ENCODE measurements around the gene RNFT2. TPM values are rescaled to one million over a fixed set of nuclear protein-coding genes. Genes with fewer than 3 reads are reported as not detected.

Gene RNFT2
- total RNA-seq, 1 experiment from 2014 or later = 27.7 TPM

DNA sequence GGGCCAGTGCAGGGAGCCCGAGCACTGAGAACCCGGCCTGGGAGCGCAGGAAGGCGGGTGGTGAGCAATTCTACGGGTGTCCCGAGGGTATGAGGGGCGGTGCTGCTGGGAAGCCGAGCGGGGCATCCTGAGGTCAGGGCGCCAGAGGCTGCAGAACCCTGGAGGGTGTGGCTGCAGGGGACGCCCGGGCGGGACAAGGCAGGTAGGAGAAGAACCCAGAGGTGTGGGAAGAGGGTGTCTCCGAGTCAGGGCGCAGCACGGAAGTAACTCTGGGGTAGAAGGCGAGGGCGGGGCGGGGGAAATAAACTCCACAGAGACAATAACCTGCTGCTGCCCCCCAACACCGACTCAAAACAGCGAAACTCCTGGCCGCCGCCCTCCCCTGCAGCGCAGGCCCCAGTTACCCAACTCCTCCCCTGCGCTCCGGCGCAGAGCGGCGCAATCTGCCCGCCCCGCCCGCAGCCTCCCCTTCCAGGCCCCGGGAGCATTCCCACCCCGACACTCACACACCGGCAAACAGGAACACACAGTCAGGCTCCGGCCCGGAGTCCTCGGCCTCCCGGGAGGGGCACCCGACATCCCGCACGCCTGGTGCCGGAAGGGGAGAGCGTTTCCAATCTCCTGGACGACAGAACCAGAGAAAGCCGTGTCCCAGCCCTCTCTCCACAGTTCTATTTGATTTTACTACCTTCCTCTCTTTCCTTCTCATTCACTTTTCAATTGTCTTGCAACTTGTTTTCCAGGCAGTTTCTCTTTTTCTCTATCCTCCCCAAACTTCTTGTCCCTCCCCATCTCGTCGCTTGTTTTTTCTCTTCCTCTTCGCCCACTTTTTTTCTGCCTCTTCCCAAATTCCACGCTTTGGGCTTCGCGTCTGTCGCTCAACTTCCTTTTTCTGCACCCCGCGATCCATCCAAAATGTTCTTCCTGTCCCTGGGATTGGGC lies 140.7 kb downstream of the RNFT2 start:
- ATAC-seq (peak; percentile 20), DNase-seq (ENCODE audit: low spot score) (peak; percentile 49)
- Mint-ChIP-seq H3K4me1 (peaks cover 37% of the 10 kb centered on the region), H3K27ac (no peak overlapping the region), H3K36me3 (peaks cover 5% of the 10 kb centered on the region; the same call in 1 of the 2 replicates), H3K9me3 (peaks cover 6% of the 10 kb centered on the region), H3K27me3 (ENCODE audit: low read depth) (peaks cover 84% of the 10 kb centered on the region), H3K4me3 (peak overlapping the region; percentile 94)
- ChIA-PET POLR2A (no interaction called here), CTCF (interaction anchor here (4.5 kb wide), 1 partner anchor 16 kb away, joined by 43 read pairs; no protein-coding TSS in a partner anchor)
- TF ChIP-seq IRF2 (CRISPR knock-in tag; IDR thresholded peaks at IDR 0.05; ENCODE audit: borderline replicate concordance, low read depth) = no peak
- TF ChIP-seq ZNF416 (CRISPR knock-in tag; IDR thresholded peaks at IDR 0.05) = no peak
- no peak for TF ChIP-seq CBFB (CRISPR knock-in tag; IDR thresholded peaks at IDR 0.05; ENCODE audit: low read depth)
- 0 out of 2 replicates have a peak, but pooled peaks have one; percentile 33 for TF ChIP-seq TP53 (CRISPR knock-in tag; IDR thresholded peaks at IDR 0.05)

DNA sequence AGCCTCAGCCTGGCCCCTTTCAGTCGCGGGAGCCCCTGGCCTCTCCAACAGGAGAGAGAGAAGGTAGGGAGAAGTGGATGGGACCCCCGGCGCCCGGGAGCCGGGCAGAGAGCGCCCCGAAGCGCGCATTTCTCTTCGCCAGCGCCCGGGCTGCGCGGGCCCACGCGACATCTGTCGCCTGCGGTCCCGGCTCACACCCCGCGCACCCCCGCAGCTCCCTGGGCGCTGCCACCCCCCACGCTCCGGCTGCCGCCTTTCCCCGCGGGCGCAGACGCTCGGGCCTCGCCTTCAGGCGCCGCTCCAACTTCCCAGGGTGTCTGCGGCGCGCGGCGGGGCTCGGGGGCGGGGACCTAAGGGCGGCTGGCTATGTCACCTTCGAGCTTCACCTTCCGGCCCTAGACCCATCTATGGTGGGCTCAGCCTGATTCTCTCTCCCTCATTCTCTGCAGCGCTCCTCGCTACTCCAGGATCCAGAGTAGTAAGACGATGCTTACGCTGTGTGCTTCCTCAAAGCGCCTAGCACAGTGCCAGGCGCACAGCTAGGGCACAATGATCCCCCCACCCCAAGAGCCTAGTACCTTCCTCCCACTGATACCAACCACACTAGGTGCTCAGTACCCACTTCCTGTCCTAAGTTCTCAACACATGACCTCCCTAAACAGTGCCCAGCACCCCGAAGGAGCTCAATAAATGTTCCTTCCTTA lies 141.5 kb downstream of the RNFT2 start:
- Mint-ChIP-seq H3K27me3 (ENCODE audit: low read depth) (peaks cover 90% of the 10 kb centered on the region), H3K4me3 (peak overlapping the region; percentile 94), H3K4me1 (peaks cover 37% of the 10 kb centered on the region), H3K27ac (no peak overlapping the region), H3K9me3 (peaks cover 2% of the 10 kb centered on the region), H3K36me3 (peaks cover 2% of the 10 kb centered on the region; the same call in 1 of the 2 replicates)
- no peak for TF ChIP-seq TP53 (CRISPR knock-in tag; IDR thresholded peaks at IDR 0.05)
- no peak for TF ChIP-seq EMX1 (CRISPR knock-in tag; IDR thresholded peaks at IDR 0.05)
- DNase-seq (ENCODE audit: low spot score) (no peak), ATAC-seq (no peak)
- ChIA-PET CTCF (interaction anchor here (1.4 to 4.5 kb wide), 3 partner anchors 16 to 176 kb away, joined by 3 to 46 read pairs (median 43); no protein-coding TSS in a partner anchor), POLR2A (no interaction called here)

DNA sequence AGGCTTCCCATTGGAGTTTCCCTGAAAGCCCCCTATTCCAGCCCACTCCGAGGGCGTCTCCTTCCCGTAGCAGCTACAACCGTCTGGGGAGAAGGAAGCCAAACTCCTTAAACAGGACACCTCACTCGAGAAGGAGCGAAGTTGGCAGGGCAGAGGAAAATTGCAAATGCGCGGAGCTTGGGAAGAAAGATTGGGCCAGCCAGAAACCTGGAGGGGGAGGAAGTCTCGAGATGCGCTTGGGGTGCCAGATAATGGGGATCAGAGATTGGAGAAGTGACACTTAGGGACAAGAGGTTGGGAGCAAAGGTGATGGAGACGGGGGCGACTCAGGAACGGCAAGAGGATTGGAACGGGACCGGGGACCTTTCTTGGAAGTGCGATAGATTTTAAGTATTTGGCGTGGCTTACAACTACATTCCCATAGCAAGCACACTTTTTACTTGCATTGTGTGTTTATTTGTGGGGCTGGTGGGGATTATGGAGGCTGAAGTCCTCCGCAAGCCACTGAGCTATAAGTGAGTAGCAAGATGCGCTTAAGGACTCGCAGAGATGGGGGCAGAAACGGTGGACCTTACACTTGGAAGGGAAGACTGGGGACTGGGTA lies 142.2 kb downstream of the RNFT2 start:
- Mint-ChIP-seq H3K9me3 (no peaks in the 10 kb centered on the region), H3K4me1 (peaks cover 37% of the 10 kb centered on the region), H3K27ac (peak overlapping the region; percentile 57; the same call in 1 of the 2 replicates), H3K4me3 (peak overlapping the region; percentile 94), H3K36me3 (no peaks in the 10 kb centered on the region), H3K27me3 (ENCODE audit: low read depth) (peaks cover 93% of the 10 kb centered on the region)
- ChIA-PET CTCF (interaction anchor here (1.4 to 4.5 kb wide), 3 partner anchors 17 to 177 kb away, joined by 3 to 46 read pairs (median 43); no protein-coding TSS in a partner anchor), POLR2A (no interaction called here)
- TF ChIP-seq, protein P1, sequence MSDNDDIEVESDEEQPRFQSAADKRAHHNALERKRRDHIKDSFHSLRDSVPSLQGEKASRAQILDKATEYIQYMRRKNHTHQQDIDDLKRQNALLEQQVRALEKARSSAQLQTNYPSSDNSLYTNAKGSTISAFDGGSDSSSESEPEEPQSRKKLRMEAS (CRISPR knock-in tag; IDR thresholded peaks at IDR 0.05) = 0 out of 2 replicates have a peak, but pooled peaks have one; percentile 0
- TF ChIP-seq FOXJ3 (CRISPR knock-in tag; IDR thresholded peaks at IDR 0.05; ENCODE audit: borderline replicate concordance) = no peak
- DNase-seq (ENCODE audit: low spot score) = no peak
- no peak for ATAC-seq

DNA sequence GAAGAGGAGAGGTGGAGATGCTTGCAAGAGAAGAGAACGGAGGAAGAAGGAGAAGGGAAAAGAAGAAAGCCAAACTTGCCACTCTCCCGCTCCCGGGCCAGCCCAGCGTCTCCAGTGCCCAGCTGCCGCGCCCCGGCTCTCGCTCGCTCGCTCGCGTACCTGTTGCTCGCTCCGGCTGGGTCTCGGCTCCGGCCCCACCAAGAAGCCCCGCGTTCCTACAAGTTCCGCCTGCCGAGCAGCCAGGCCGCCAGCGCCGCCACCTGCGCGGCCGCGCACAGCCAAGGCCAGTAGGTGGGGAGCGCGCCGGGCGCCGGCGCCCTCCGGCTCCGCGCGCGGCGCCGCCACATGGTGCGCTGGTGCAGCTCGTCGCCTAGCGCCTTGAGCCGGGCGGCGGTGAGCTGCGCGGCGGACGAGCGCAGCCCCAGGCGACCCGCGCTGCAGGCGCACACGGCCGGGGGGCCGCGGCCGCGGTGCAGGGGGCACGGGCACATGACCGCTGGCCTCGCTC lies 142.8 kb downstream of the RNFT2 start:
- H3K27ac Mint-ChIP-seq = peak overlapping the region; percentile 57; the same call in 1 of the 2 replicates
- DNase-seq (ENCODE audit: low spot score) (peak; percentile 71), ATAC-seq (peak; percentile 41)
- H3K4me3 Mint-ChIP-seq = peak overlapping the region; percentile 94
- POLR2A ChIA-PET = no interaction called here
- no peaks in the 10 kb centered on the region for H3K36me3 Mint-ChIP-seq
- peaks cover 37% of the 10 kb centered on the region for H3K4me1 Mint-ChIP-seq
- peaks cover 87% of the 10 kb centered on the region for H3K27me3 Mint-ChIP-seq (ENCODE audit: low read depth)
- H3K9me3 Mint-ChIP-seq = no peaks in the 10 kb centered on the region
- CTCF ChIA-PET = interaction anchor here (0.8 to 4.5 kb wide), 5 partner anchors 18 to 238 kb away, joined by 3 to 46 read pairs (median 4); no protein-coding TSS in a partner anchor
- TF ChIP-seq, protein P2, sequence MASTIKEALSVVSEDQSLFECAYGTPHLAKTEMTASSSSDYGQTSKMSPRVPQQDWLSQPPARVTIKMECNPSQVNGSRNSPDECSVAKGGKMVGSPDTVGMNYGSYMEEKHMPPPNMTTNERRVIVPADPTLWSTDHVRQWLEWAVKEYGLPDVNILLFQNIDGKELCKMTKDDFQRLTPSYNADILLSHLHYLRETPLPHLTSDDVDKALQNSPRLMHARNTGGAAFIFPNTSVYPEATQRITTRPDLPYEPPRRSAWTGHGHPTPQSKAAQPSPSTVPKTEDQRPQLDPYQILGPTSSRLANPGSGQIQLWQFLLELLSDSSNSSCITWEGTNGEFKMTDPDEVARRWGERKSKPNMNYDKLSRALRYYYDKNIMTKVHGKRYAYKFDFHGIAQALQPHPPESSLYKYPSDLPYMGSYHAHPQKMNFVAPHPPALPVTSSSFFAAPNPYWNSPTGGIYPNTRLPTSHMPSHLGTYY (CRISPR knock-in tag; IDR thresholded peaks at IDR 0.05) = no peak
- TF ChIP-seq, protein P3, sequence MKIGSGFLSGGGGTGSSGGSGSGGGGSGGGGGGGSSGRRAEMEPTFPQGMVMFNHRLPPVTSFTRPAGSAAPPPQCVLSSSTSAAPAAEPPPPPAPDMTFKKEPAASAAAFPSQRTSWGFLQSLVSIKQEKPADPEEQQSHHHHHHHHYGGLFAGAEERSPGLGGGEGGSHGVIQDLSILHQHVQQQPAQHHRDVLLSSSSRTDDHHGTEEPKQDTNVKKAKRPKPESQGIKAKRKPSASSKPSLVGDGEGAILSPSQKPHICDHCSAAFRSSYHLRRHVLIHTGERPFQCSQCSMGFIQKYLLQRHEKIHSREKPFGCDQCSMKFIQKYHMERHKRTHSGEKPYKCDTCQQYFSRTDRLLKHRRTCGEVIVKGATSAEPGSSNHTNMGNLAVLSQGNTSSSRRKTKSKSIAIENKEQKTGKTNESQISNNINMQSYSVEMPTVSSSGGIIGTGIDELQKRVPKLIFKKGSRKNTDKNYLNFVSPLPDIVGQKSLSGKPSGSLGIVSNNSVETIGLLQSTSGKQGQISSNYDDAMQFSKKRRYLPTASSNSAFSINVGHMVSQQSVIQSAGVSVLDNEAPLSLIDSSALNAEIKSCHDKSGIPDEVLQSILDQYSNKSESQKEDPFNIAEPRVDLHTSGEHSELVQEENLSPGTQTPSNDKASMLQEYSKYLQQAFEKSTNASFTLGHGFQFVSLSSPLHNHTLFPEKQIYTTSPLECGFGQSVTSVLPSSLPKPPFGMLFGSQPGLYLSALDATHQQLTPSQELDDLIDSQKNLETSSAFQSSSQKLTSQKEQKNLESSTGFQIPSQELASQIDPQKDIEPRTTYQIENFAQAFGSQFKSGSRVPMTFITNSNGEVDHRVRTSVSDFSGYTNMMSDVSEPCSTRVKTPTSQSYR (CRISPR knock-in tag; IDR thresholded peaks at IDR 0.05) = no peak
- no peak for TF ChIP-seq NFE2L1 (CRISPR knock-in tag; IDR thresholded peaks at IDR 0.05)
- TF ChIP-seq, protein P4, sequence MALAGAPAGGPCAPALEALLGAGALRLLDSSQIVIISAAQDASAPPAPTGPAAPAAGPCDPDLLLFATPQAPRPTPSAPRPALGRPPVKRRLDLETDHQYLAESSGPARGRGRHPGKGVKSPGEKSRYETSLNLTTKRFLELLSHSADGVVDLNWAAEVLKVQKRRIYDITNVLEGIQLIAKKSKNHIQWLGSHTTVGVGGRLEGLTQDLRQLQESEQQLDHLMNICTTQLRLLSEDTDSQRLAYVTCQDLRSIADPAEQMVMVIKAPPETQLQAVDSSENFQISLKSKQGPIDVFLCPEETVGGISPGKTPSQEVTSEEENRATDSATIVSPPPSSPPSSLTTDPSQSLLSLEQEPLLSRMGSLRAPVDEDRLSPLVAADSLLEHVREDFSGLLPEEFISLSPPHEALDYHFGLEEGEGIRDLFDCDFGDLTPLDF (CRISPR knock-in tag; IDR thresholded peaks at IDR 0.05) = no peak
- peak; percentile 97 for TF ChIP-seq ZNF423 (CRISPR knock-in tag; IDR thresholded peaks at IDR 0.05)
- TF ChIP-seq, protein P5, sequence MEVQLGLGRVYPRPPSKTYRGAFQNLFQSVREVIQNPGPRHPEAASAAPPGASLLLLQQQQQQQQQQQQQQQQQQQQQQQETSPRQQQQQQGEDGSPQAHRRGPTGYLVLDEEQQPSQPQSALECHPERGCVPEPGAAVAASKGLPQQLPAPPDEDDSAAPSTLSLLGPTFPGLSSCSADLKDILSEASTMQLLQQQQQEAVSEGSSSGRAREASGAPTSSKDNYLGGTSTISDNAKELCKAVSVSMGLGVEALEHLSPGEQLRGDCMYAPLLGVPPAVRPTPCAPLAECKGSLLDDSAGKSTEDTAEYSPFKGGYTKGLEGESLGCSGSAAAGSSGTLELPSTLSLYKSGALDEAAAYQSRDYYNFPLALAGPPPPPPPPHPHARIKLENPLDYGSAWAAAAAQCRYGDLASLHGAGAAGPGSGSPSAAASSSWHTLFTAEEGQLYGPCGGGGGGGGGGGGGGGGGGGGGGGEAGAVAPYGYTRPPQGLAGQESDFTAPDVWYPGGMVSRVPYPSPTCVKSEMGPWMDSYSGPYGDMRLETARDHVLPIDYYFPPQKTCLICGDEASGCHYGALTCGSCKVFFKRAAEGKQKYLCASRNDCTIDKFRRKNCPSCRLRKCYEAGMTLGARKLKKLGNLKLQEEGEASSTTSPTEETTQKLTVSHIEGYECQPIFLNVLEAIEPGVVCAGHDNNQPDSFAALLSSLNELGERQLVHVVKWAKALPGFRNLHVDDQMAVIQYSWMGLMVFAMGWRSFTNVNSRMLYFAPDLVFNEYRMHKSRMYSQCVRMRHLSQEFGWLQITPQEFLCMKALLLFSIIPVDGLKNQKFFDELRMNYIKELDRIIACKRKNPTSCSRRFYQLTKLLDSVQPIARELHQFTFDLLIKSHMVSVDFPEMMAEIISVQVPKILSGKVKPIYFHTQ (CRISPR knock-in tag; IDR thresholded peaks at IDR 0.05) = no peak
- no peak for TF ChIP-seq ZNF219 (CRISPR knock-in tag; IDR thresholded peaks at IDR 0.05; ENCODE audit: borderline replicate concordance)
- TF ChIP-seq, protein P1 (CRISPR knock-in tag; IDR thresholded peaks at IDR 0.05) = no peak
- no peak for TF ChIP-seq CREB1 (CRISPR knock-in tag; IDR thresholded peaks at IDR 0.05)
- TF ChIP-seq IRF2 (CRISPR knock-in tag; IDR thresholded peaks at IDR 0.05; ENCODE audit: borderline replicate concordance, low read depth) = no peak
